ENCODE measurements around the gene LAPTM5.

Gene LAPTM5

GRCh38 chr1:30741239-30741894 lies 16.2 kb downstream of the LAPTM5 start:
- DNase-seq, result no peak

- no peak for DNase-seq
Measured at GRCh38 chr1:30740251-30741238, 17.0 kb downstream of the LAPTM5 start.

- no peak for DNase-seq
Measured at GRCh38 chr1:30739601-30740000, 18.0 kb downstream of the LAPTM5 start.

GRCh38 chr1:30738715-30739559 lies 18.6 kb downstream of the LAPTM5 start:
- no peak for DNase-seq

GRCh38 chr1:30738040-30738714 lies 19.4 kb downstream of the LAPTM5 start:
- no peak for DNase-seq

GRCh38 chr1:30737357-30738039 lies 20.1 kb downstream of the LAPTM5 start:
- no peak for DNase-seq

GRCh38 chr1:30735668-30736498 lies 21.7 kb downstream of the LAPTM5 start:
- no peak for DNase-seq

GRCh38 chr1:30735124-30735523 lies 22.4 kb downstream of the LAPTM5 start:
- DNase-seq, result no peak

- no peak for DNase-seq
Measured at GRCh38 chr1:30734580-30734979, 23.0 kb downstream of the LAPTM5 start.

GRCh38 chr1:30734106-30734505 lies 23.5 kb downstream of the LAPTM5 start:
- DNase-seq, result no peak

GRCh38 chr1:30733493-30733892 lies 24.1 kb downstream of the LAPTM5 start:
- no peak for DNase-seq

- DNase-seq, result no peak
Measured at GRCh38 chr1:30732277-30732996, 25.1 kb downstream of the LAPTM5 start.

GRCh38 chr1:30731806-30732276 lies 25.7 kb downstream of the LAPTM5 start:
- DNase-seq, result no peak

- DNase-seq, result no peak
Measured at GRCh38 chr1:30731109-30731805, 26.3 kb downstream of the LAPTM5 start.

GRCh38 chr1:30730346-30731108 lies 27.0 kb downstream of the LAPTM5 start:
- no peak for DNase-seq

- DNase-seq, result no peak
Measured at GRCh38 chr1:30729901-30730300, 27.7 kb downstream of the LAPTM5 start.

GRCh38 chr1:30728832-30729638 lies 28.5 kb downstream of the LAPTM5 start:
- no peak for DNase-seq

- no peak for DNase-seq
Measured at GRCh38 chr1:30728340-30728739, 29.2 kb downstream of the LAPTM5 start.
